Measurements from ENCODE around the gene EREG. TPM values are rescaled to one million over a fixed set of nuclear protein-coding genes. Genes with fewer than 3 reads are reported as not detected.

EREG gene
- total RNA-seq, 1 experiment from 2014 or later, result 37.0 TPM

DNA sequence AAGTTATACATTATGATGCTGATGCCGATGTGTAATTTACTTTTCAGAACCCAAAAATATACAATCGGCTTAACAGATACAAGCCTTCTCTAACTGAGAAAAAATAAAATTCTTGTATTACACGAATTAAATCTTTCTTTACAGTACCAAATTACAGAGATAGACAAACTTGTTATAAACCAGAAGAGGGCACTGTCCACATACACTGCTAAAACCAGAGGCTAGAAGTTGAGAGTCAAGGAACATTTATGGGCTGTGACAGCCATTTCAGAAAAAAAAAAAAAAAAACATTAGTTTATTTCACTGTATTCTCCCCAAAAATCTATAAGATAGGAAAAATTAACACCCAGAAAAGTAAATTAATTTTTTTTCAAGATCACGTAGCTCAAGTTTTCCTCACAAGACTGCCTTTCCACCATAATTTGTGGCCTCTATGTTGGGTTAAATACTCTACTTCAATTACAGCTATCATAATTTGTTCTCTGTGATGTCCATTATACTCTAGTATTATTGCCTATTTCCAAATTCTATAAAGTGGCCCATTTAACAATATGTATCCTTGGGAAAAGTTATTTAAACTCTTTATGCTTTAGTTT lies 12.0 kb downstream of the EREG start:
- Mint-ChIP-seq H3K27ac (ENCODE audit: unreplicated experiment) (no peak overlapping the region), H3K36me3 (ENCODE audit: insufficient read depth, unreplicated experiment) (peaks cover 44% of the 10 kb centered on the region), H3K27me3 (ENCODE audit: insufficient read depth, unreplicated experiment) (no peaks in the 10 kb centered on the region), H3K9me3 (ENCODE audit: unreplicated experiment) (no peaks in the 10 kb centered on the region), H3K4me1 (ENCODE audit: low read depth, unreplicated experiment) (peaks cover 9% of the 10 kb centered on the region), H3K4me3 (ENCODE audit: unreplicated experiment) (no peak overlapping the region)
- Histone ChIP-seq H3K27me3 (replicated peaks; ENCODE audit: control insufficient read depth, insufficient read depth, low read length) (no peaks in the 10 kb centered on the region), H3K4me1 (peaks cover 41% of the 10 kb centered on the region), H3K36me3 (ENCODE audit: control insufficient read depth, insufficient read depth, low read length) (no peaks in the 10 kb centered on the region), H3K9me3 (no peaks in the 10 kb centered on the region), H3K4me3 (ENCODE audit: low read depth, low read length) (no peak overlapping the region)
- ChIA-PET CTCF (interaction anchor here (0.6 to 2.4 kb wide), 4 partner anchors 130 to 294 kb away, joined by 4 to 29 read pairs (median 8); no protein-coding TSS in a partner anchor), POLR2A (no interaction called here)
- intact Hi-C loops (cut with micrococcal nuclease; ENCODE audit: unreplicated experiment), result loop anchor here (1.0 to 5.0 kb wide), 5 partner anchors 68 to 415 kb away; partner anchors contain the start of genes AREG and BTC
- peak; percentile 44 to 55 for TF ChIP-seq CTCF (IDR thresholded peaks at IDR 0.05; ENCODE audit: insufficient read depth in 1 of 2, low read depth in 1 of 2, low read length in 1 of 2, severe bottlenecking in 1 of 2, unreplicated experiment in 1 of 2)
- no TSS peak for BruUV-seq (replicated peaks)
- peak in 1 of 2 experiments; percentile 30 for DNase-seq

- BruUV-seq (replicated peaks), result no TSS peak
- peaks cover 41% of the 10 kb centered on the region for H3K4me1 ChIP-seq
- no peak overlapping the region for H3K4me3 ChIP-seq (ENCODE audit: low read depth, low read length)
- Mint-ChIP-seq H3K4me1 (ENCODE audit: low read depth, unreplicated experiment) (peaks cover 9% of the 10 kb centered on the region), H3K9me3 (ENCODE audit: unreplicated experiment) (no peaks in the 10 kb centered on the region), H3K27me3 (ENCODE audit: insufficient read depth, unreplicated experiment) (no peaks in the 10 kb centered on the region), H3K27ac (ENCODE audit: unreplicated experiment) (no peak overlapping the region), H3K4me3 (ENCODE audit: unreplicated experiment) (no peak overlapping the region), H3K36me3 (ENCODE audit: insufficient read depth, unreplicated experiment) (peaks cover 51% of the 10 kb centered on the region)
- H3K9me3 ChIP-seq, result no peaks in the 10 kb centered on the region
- no peak for TF ChIP-seq CTCF (IDR thresholded peaks at IDR 0.05; ENCODE audit: insufficient read depth in 1 of 2, low read depth in 1 of 2, low read length in 1 of 2, severe bottlenecking in 1 of 2, unreplicated experiment in 1 of 2)
- H3K36me3 ChIP-seq (ENCODE audit: control insufficient read depth, insufficient read depth, low read length), result no peaks in the 10 kb centered on the region
- intact Hi-C loops (cut with micrococcal nuclease; ENCODE audit: unreplicated experiment), result loop anchor here (1.0 to 5.0 kb wide), 5 partner anchors 68 to 415 kb away; partner anchors contain the start of genes AREG and BTC
- no peak for DNase-seq
- H3K27me3 ChIP-seq (replicated peaks; ENCODE audit: control insufficient read depth, insufficient read depth, low read length), result no peaks in the 10 kb centered on the region
- ChIA-PET CTCF (interaction anchor here (0.6 to 2.4 kb wide), 4 partner anchors 129 to 293 kb away, joined by 4 to 29 read pairs (median 8); no protein-coding TSS in a partner anchor), POLR2A (no interaction called here)
Observed at GRCh38 chr4:74377714-74378113, 12.8 kb downstream of the EREG start.

GRCh38 chr4:74378573-74378972 lies 13.6 kb downstream of the EREG start:
- no peaks in the 10 kb centered on the region for H3K9me3 ChIP-seq
- H3K4me3 Mint-ChIP-seq (ENCODE audit: unreplicated experiment), result no peak overlapping the region
- ChIA-PET POLR2A (no interaction called here), CTCF (no interaction called here)
- peaks cover 37% of the 10 kb centered on the region for H3K4me1 ChIP-seq
- no peak overlapping the region for H3K27ac Mint-ChIP-seq (ENCODE audit: unreplicated experiment)
- no peaks in the 10 kb centered on the region for H3K27me3 Mint-ChIP-seq (ENCODE audit: insufficient read depth, unreplicated experiment)
- H3K4me1 Mint-ChIP-seq (ENCODE audit: low read depth, unreplicated experiment), result peaks cover 9% of the 10 kb centered on the region
- DNase-seq, result no peak
- no peak overlapping the region for H3K4me3 ChIP-seq (ENCODE audit: low read depth, low read length)
- no peak for TF ChIP-seq CTCF (IDR thresholded peaks at IDR 0.05; ENCODE audit: insufficient read depth in 1 of 2, low read depth in 1 of 2, low read length in 1 of 2, severe bottlenecking in 1 of 2, unreplicated experiment in 1 of 2)
- H3K36me3 ChIP-seq (ENCODE audit: control insufficient read depth, insufficient read depth, low read length), result no peaks in the 10 kb centered on the region
- BruUV-seq (replicated peaks), result no TSS peak
- no peaks in the 10 kb centered on the region for H3K9me3 Mint-ChIP-seq (ENCODE audit: unreplicated experiment)
- H3K27me3 ChIP-seq (replicated peaks; ENCODE audit: control insufficient read depth, insufficient read depth, low read length), result no peaks in the 10 kb centered on the region
- intact Hi-C loops (cut with micrococcal nuclease; ENCODE audit: unreplicated experiment), result loop anchor here (5.0 kb wide), 1 partner anchor 414 kb away; the partner anchor contains the start of gene BTC
- H3K36me3 Mint-ChIP-seq (ENCODE audit: insufficient read depth, unreplicated experiment), result peaks cover 53% of the 10 kb centered on the region
